ENCODE results near the gene NOB1. TPM values are rescaled to one million over a fixed set of nuclear protein-coding genes. Genes with fewer than 3 reads are reported as not detected.

The NOB1 gene
- total and polyA plus RNA-seq, 9 of the 15 experiments (the other 6 are each of a cell fraction or from before 2014, with no cell fraction given), result 42.4 to 148 (median 116) TPM

DNA sequence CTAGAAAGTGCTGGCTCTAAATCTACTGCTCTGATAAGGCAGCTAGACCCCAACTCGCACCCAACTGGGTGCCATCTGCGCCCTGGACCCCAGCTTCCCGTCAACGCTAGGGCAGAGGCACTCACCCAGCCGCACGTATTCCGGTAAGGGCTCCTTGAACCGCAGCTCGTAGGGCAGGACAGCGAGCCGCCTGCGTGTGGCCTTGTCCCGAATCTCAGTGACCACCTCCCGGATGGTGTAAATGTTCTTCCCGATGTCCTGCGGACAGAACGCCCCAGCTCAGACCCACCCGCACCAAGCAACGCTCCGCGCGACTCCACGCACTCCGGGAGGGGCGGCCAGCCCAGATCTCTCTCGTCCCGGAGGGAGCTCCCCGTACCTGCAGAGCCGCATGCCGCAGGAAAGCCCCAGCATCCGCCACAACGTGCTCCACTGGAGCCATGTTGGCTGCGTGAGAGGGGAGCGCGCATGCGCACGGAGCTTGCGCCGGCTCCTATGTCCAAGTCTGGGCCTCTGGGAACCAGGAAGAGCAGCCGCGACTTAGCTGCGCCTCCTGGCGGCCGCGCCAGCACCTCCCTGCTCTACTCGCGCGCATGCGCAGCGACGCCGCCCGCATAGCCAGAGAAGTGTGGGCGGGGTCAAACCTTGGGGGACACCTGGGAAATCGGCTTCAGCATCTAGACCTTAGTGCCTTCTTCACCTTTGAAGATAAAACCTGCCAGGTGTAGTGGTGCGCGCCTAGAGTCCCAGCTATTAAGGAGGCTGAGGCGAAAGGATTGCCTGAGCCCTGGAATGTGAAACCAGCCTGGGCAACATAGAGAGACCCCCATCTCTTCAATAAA, at the start of gene NOB1 (continued):
- TF ChIP-seq PURB (CRISPR knock-in tag; IDR thresholded peaks at IDR 0.05; ENCODE audit: low read depth) (no peak), PML (IDR thresholded peaks at IDR 0.05; ENCODE audit: low read length) (peak; percentile 82), SREBF2 (CRISPR knock-in tag; IDR thresholded peaks at IDR 0.05) (no peak), BHLHE40 (IDR thresholded peaks at IDR 0.05; ENCODE audit: low read length) (peak; percentile 41; the same call in 1 of the 2 replicates), ELF2 (CRISPR knock-in tag; IDR thresholded peaks at IDR 0.05) (peak; percentile 90), UBTF (IDR thresholded peaks at IDR 0.05; ENCODE audit: borderline replicate concordance in 1 of 2, low read depth in 2 of 2, low read length in 2 of 2) (0 out of 4 replicates have a peak, but pooled peaks of 1 of the 2 experiments have one; percentile 60), YY1 (IDR thresholded peaks at IDR 0.05; ENCODE audit: borderline replicate concordance in 1 of 3, control insufficient read depth in 1 of 3, extremely low read depth in 1 of 3, insufficient read depth in 3 of 3, insufficient read length in 1 of 3, insufficient replicate concordance in 2 of 3, low read depth in 1 of 3, low read length in 2 of 3) (peak; percentile 88 to 97 (median 94)), TARDBP (IDR thresholded peaks at IDR 0.05) (no peak), ZNF444 (CRISPR knock-in tag; IDR thresholded peaks at IDR 0.05) (no peak), ESRRB (CRISPR knock-in tag; IDR thresholded peaks at IDR 0.05; ENCODE audit: borderline replicate concordance) (no peak), TAF1 (IDR thresholded peaks at IDR 0.05; ENCODE audit: control insufficient read depth, extremely low read depth, insufficient read depth, low read length, severe bottlenecking) (peak; percentile 93), MAZ (CRISPR knock-in tag; conservative IDR thresholded peaks at IDR 0.05 in 1 of 2, IDR thresholded peaks at IDR 0.05 in 1 of 2) (peak in 1 of 2 experiments; percentile 80; a peak in 3 of 4 replicates), ESRRA (IDR thresholded peaks at IDR 0.05; ENCODE audit: borderline replicate concordance, low read depth) (peak; percentile 54; the same call in 1 of the 2 replicates), ERF (CRISPR knock-in tag; IDR thresholded peaks at IDR 0.05) (peak; percentile 83; the same call in 1 of the 2 replicates), TBP (optimal IDR thresholded peaks at IDR 0.05; ENCODE audit: low read depth, low read length) (peak; percentile 93), POLR2AphosphoS2 (IDR thresholded peaks at IDR 0.05; ENCODE audit: low read length) (peak; percentile 72; the same call in 1 of the 2 replicates), NCOA1 (IDR thresholded peaks at IDR 0.05; ENCODE audit: low read depth) (no peak), E2F3 (CRISPR knock-in tag; IDR thresholded peaks at IDR 0.05) (no peak)
- TF ChIP-seq, protein P1, sequence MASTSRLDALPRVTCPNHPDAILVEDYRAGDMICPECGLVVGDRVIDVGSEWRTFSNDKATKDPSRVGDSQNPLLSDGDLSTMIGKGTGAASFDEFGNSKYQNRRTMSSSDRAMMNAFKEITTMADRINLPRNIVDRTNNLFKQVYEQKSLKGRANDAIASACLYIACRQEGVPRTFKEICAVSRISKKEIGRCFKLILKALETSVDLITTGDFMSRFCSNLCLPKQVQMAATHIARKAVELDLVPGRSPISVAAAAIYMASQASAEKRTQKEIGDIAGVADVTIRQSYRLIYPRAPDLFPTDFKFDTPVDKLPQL (IDR thresholded peaks at IDR 0.05; ENCODE audit: extremely low read depth, insufficient read length), result no peak
- TF ChIP-seq, protein P2, sequence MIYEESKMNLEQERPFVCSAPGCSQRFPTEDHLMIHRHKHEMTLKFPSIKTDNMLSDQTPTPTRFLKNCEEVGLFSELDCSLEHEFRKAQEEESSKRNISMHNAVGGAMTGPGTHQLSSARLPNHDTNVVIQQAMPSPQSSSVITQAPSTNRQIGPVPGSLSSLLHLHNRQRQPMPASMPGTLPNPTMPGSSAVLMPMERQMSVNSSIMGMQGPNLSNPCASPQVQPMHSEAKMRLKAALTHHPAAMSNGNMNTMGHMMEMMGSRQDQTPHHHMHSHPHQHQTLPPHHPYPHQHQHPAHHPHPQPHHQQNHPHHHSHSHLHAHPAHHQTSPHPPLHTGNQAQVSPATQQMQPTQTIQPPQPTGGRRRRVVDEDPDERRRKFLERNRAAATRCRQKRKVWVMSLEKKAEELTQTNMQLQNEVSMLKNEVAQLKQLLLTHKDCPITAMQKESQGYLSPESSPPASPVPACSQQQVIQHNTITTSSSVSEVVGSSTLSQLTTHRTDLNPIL (CRISPR knock-in tag; IDR thresholded peaks at IDR 0.05), result no peak
- TF ChIP-seq, protein P3, sequence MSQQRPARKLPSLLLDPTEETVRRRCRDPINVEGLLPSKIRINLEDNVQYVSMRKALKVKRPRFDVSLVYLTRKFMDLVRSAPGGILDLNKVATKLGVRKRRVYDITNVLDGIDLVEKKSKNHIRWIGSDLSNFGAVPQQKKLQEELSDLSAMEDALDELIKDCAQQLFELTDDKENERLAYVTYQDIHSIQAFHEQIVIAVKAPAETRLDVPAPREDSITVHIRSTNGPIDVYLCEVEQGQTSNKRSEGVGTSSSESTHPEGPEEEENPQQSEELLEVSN (IDR thresholded peaks at IDR 0.05; ENCODE audit: borderline replicate concordance in 1 of 2, extremely low read depth in 1 of 2, insufficient read depth in 1 of 2, insufficient read length in 1 of 2, low read depth in 1 of 2, low read length in 1 of 2, poor library complexity in 1 of 2, severe bottlenecking in 1 of 2), result peak in 1 of 2 experiments; percentile 28

All from K562 (cell line).